Fibroblast of gingiva (primary cell): ENCODE results near the gene FRY.

Experiments used
- DNase-seq: peaks from one replicate; pipeline ENCODE4 v3.0.0-alpha.2; 2011; ENCODE audit warnings: low read depth

Gene FRY

DNA sequence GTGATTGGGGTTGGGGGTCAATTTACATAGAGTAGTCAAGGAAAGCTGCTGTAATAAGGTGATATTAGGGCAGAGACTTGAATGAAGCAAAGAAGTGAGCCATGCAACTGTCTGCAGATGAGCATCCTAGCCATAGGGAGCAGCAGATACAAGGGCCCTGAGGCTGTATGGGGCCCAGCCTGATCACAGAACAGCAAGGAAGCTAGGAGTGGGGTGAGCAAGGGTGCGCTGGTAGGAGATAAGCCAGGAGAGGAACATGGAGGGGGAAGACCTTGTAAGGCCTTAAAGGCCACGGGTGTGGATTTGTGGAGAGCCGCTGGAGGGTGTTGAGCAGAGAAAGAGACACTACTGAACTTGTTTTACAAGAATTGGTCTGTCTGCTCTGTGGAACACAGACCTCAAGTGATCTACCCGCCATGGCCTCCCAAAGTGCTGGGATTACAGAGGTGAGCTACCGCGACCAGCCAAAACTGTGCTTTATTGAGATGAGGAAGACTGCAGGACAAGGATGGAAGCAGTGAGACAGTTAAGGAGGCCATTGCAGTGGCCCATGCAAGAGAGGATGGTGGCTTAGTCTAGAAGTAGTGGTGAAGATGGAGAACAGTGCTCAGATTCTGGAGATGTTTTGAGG lies 190.6 kb downstream of the FRY start:
- no peak for DNase-seq

DNA sequence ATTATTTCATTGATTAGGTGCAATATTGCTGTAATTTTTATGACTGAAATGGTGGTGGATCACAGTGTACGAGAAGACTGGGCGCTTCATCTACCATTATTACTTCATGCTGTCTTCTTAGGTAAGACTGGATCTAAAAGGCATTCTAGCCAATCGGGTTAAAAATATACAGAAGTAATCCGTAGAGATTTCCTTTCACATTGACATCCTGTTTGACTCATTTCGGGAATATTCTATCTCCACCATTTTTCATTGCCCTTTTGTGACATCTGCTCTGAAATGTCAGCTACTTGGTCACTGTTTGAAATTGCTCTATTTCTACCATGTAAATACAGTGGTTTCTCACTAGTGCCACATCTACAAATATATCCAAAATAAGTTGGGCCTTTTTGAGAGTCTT lies 193.3 kb downstream of the FRY start:
- DNase-seq, result no peak

DNA sequence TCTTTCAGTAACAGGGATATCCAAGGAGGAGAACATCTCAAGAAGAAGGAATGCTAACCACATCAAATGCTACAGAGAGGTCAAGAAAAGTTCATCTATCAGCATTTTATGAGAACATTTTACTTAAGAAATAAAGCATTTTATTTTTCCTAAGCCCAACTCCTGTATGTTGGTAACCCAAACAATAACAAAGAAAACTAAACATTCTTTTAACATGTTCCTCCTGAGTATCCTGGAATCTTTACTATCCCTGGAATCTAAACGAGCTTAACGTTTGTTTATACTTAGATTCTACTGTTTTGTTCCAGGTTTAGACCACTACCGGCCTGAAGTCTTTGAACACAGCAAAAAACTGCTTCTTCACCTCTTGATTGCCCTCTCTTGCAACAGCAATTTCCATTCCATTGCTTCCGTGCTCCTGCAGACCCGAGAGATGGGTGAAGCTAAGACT lies 193.9 kb downstream of the FRY start:
- DNase-seq, result peak; percentile 33

DNA sequence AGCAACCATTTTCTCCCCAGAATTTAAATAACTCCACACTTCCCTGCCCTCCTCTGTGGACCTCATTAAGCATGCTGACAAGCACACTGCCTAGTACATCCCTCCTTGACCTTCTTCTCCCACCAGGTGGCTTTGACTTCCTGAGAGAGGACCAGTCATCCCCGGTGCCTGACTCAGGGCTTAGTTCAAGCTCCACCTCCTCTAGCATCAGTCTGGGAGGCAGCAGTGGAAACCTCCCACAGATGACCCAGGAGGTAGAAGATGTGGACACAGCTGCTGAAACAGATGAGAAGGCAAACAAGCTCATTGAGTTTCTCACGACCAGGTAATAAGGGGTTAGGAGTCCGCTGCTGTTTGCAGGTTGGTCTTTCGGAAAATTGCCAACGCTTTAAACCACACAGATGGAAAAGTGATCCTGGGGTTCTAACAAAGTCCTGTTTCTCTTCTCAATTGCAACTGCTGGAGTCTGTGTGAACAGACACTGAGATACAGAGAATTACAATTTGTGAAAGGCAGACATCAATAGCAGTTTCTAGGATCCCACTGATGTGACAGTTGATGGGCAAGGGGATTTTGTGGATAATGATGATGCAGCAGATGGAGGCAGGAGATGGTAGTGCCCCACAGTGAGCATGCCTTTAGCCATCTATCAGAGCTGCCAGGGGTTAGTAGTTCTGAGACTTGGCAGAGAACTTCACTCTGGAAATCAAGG lies 196.9 kb downstream of the FRY start:
- DNase-seq, result no peak

DNA sequence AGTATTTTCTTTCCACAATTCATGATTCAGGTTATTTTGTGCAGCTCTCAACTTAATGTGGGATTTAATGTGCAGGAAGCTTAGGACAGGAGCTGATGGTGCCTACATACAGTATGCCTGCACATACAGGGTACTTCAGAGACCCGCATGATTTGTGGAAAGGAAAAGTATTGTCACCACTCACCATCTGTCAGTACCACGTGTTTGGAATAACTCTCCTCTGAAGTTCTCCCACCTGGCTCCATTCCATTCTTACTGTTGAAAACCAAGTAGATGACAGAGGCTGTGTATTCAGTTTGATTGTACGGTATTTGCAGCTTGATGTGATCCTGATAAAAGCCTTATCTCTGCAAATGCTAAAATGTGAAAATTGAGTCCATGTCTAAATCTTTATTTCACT lies 197.9 kb downstream of the FRY start:
- DNase-seq, result no peak

DNA sequence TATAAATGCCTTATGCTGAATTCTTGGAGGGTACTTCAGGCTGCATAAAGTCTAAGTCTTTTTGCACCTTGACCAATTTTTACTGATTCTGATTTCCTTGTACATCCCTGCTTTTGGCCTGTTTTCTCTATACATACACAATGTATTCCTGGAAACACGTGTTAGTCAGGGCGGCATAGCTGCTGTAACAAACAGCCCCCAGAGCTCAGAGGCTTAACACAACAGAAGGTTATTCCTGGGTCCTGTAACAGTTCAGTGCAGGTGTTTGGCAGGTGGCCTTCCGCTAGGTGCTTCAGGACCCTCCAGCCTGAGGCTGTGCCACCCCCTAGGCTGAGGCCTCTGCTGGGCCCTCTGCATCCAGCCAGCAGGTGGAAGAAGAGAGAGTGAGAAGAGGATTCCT lies 200.7 kb downstream of the FRY start:
- DNase-seq, result no peak

DNA sequence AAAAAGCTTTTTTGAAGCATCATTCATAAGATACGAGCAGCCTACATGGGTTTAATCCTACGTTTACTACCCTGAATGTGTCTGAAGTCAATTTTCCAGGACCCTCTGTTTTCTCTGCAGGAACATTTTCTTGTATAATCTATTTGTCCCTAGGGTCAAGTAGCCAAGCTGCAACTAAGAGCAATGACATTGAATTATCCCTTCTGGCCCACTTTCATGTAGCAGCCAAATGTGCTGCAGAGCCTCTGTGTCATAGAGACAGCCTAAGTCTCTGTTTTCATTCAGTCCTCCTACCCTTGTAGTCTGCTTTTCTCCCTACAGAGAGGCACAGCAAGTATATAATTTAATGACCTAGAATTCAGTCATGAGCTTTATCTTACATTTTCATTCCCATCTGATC lies 201.5 kb downstream of the FRY start:
- no peak for DNase-seq

DNA sequence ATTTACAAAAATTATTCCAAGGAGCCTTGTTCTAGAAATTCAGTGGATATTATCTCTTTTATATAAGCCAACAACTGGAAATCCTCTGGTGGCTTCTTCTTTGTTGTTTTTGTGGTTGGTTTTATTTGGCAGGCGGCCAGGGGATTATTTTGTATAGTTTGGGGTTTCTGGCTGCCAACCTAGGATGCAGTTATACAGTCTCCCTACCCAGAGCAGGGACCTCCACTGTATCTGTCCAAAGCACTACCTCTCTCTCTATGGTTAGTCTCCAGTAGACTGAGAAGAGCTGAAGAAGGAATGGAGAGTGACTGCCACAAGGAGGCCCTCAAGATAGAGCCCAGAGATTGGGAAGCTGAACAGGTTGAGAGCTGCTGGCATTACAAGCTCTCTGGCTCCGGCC lies 203.3 kb downstream of the FRY start:
- DNase-seq, result no peak

DNA sequence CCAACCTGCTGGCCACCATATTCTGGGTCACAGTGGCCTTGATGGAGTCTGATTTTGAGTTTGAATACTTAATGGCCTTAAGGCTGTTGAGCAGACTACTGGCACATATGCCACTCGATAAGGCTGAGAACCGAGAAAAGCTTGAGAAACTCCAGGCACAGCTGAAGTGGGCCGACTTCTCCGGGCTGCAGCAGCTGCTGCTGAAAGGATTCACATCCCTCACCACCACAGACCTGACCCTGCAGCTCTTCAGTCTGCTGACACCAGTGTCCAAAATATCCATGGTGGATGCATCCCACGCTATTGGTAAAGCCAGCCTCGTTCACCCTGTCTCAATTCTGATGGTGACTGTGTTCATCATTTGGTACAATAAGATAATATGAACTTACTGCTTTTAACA lies 206.1 kb downstream of the FRY start:
- DNase-seq, result no peak

DNA sequence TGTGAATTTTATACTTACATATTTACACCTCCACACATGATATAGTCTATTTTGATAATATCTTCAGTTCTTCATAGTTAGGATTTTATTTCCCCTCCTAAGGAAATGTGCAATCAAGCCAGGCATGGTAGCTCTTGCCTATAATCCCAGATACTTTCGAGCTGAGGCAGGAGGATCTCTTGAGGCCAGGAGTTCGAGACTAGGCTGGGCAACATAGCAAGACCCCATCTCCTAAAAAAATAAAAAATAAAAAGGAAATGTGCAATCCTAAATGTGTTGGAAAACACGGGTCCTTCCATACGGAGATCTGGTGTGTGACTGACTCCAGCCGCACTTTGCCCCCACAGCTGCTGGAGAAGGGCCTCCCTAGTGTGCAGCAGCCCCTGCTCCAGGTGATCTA lies 212.1 kb downstream of the FRY start:
- DNase-seq, result no peak

DNA sequence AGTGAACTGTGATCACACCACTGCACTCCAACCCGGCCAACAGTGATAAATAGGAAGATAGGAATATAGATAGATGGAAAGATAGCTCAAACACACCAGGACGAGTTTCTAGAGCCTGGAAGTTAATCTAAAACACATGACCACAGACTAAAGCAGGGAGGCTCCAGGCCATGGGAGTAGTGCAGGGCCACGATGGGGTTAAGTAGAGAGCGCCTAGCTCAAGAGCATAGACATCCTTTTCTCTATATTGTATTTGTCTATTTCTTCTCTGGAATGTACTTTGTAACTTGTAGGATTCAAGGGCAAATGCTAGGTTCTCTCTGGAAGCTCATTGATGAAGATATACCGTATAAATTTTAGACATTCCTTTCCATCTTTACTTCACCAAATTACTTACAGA lies 214.0 kb downstream of the FRY start:
- DNase-seq, result no peak

DNA sequence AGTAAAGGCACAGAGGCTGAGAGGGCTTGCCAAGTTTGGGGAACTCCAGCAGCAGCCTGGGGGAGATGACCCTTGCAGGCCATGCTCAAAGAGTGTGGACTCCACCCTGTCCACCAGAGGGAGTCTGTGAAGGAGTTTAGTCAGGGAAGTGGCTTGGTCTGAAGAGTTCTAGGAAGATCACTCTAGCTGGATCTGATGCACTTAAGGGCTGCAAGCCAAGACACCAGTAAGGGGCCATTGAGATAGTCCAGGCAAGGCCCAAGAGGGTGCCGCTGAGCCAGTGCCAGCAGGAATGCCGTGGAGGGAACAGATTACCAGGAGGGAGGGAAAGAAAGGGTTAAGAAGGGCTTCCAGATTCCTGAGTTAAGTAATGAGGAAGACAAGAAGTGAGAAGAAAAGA lies 214.9 kb downstream of the FRY start:
- DNase-seq, result peak; percentile 41

DNA sequence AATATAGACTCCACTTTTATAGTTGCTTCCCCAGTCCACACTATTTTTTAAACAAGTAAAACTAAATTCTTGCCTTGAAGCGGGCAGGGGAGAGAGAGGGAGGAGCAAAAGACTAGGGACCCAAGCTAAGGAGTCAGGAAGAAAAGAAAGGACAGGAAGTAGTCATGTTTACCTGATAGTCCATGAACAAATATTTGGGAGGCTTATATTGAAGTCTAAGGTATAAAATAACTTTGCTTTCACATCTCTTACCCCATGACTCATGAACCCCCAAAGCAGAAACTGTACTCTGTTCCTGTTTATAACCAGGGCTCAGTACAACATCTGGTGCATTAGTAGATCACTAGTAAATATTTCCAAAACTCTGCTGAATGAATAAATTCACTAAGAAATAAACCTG lies 216.3 kb downstream of the FRY start:
- DNase-seq, result no peak

DNA sequence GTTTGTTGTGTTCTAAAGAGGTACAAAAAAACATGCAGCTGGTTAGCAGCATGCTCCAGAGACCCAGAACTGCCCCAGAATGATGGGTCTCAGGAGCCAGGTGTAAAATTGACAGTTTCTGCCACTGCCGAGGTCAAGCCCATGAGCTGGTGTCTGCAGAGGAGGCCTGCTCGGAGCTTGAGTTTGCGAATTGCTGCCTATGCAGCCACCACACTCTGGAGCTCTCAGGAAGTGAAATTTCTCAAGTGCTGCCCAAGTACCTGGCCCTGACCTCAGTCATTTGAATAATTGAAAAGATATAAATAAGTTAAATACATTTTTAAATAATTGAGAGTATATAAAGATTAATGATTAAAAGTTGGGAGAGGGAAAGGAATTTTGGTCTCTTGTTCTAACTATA lies 217.2 kb downstream of the FRY start:
- no peak for DNase-seq

DNA sequence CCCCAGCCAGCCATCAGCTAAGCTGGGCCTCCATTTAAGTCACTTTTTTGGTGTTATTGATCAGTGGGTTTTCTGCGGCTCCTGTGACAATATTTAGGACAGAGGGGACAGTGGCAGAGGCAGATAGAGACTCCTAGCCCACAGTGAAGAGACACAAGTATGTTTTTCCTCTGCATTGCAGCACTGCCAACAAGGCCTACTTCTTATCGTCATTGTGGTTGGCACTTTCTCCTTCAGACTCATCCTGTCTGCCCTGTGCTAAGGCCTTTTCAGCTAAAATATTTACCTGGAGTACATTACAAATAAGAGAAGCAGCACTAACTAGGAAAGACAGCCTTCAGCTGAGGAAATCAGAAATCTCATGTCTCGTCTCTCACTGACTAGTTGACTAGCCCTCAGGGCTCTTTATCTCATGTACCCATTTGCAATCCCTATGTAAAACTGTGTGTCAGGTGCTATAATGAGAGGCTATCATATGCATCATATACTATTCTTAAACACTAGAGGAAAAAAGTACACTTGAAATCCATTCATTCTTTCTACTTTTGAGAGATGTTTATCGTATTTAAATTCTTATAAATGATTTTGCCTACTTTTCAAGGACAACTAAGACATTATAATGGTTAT lies 221.4 kb downstream of the FRY start:
- DNase-seq, result no peak

DNA sequence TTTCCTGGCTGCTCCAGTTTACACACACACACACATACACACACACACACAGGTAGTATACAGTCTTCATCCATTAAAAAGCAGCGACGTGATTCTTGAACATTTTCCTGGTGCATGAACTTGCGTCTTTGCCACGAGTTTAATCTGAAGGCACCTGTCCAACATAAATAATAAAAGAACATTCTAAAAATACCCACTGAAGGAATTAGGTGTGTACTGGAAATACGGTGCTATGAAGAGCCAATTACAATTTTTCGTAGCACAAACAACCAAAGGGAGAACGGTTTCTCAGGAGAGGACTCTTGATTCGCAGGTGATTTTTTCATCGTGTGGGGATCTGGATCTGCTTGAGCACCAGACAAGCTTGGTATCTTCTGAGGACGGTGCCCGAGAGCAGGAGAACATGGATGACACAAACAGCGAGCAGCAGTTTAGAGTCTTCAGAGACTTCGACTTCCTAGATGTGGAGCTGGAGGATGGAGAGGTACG lies 222.4 kb downstream of the FRY start:
- no peak for DNase-seq

DNA sequence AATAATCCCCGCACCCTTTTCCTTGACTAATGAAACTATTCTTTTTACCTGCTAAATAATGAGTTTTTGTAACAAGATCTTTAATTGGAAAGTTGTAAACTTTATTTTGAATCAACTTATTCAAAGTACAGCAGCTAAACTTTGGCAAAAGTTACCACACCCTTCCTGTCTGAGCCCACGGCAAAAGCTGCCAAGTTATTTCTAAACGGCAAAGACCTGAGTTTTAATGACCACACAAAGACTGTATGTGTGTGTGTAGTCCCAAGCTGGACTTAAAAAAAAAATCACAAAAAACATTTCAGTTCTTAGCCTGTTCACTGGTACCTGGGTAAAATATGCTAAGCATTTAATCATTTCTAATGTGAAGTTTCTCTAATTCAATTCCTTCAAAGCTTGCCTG lies 222.8 kb downstream of the FRY start:
- no peak for DNase-seq

DNA sequence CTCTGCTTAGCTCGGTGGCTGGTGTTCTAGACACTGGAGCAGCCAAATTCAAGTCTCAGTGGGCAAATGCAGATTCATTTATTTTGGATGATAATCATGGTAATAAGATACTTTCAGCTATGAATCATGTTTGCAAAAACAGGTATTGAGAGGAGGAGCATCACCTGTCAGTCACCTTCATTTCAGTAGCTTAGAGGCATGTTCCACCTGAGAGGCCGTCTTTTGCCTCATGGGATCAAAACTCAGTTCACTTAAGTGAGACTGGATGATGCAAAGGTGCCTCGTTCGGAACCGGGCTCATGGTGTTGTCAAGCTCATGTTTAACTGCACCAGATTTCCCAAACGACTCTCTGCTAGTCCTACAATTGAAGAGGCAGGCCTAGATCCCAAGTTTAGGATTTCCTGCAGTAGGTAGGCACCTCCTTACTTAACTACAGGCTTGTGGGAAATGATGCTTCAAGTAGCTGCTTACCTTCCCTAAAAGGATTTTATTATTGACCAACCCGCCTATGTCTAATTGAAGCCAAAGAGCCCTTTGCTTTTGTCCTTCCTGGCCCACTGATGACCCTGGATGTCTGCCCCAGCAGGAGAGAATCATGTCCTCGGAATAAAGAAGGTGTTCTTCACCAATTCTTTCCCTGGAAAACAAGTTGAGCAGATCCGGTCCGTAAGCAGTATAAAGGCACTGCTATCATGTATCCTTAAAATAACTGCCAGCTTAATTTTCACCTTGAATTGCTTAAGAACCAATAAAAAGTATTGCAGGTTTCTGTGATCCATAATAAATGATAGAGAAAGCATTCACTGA lies 223.5 kb downstream of the FRY start:
- no peak for DNase-seq

DNA sequence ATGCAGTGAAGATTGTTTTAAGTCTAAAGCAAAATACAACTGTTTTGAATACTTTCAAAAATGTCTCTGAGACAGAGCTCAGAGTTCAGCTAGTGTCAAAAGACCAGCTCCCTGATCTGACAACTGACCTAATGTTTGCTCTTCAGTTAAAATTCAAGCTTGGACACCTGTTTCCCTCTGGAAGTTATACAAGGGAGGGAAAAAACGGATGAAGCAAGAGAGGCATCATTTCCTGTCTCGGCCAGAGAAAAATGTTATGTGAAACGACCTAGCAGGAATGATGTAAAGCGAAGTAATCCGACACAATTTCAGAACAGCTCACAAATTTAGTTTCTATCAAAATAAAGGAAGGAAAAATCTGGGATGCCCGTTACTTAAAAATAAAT lies 224.1 kb downstream of the FRY start:
- DNase-seq, result no peak

DNA sequence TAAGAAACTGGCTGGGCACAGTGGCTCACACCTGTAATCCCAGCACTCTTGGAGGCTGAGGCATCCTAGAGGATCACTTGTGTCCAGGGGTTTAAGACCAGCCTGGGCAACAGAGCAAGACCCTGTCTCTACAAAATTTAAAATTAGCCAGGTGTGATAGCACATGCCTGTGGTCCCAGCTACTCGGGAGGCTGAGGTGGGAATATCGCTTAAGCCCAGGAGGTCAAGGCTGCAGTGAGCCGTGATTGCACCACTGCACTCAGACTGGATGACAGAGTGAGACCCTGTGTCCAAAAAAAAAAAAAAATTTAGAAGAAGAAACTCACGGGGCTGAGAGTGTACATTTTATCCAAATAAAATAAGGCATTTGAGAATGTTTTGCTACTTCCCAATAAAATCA lies 224.7 kb downstream of the FRY start:
- DNase-seq, result no peak

DNA sequence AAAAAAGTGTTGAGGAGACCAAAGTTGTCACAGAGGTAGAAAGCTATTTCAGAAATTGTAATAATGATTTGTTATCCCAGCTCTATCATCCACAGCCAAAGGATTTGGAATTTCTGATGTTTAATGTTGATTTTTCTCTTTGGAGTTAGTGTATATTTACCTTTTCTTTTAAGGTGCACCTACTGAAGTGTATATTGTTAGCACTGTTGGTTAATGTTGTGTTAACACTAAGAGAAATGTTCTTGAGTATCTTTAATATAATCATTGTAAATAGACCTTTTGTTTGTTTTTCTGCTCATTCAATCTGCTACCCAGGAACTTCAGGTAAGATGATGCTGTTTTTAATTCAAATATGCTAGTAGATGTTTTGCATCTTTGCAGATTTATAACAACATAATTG lies 226.1 kb downstream of the FRY start:
- DNase-seq, result no peak

DNA sequence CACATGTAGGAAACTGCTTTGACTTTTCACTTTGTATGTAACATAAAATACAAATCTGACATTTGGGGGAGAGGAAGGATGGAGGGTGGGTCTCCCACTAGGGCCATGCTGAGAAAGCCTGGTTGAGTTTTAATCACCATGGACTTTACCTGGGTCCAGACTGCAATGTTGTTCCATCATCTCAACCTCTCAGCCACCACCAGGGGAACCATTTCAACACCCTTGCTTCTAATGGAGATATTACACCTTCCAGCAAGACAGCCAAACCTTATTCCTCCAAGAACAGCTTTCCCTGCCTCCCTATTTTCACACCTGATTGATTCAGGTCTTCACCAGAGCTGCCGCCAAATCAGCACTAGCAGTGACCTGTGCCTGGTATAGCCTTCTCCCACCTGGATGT lies 227.5 kb downstream of the FRY start:
- DNase-seq, result no peak

DNA sequence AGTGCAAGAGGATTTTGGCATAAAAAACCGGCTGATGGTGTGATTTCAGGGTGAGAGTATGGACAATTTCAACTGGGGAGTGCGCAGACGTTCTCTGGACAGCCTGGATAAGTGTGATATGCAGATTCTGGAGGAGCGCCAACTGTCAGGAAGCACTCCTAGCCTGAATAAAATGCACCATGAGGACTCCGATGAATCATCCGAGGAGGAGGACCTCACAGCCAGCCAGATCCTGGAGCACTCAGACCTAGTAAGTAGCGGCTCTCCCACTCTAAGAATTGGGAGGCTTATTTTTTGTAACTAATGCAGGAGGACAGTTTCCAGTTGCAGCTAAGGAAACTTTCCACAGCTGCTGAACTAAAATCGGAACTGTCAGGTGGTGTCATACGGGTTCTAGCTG lies 230.0 kb downstream of the FRY start:
- DNase-seq, result peak; percentile 33
